Omental fat pad (tissue), 4 donors: ENCODE data around the gene COX7B2. TPM values are rescaled to one million over a fixed set of nuclear protein-coding genes. Genes with fewer than 3 reads are reported as not detected.

Source experiments
- ATAC-seq: fragments of 150-250 bp; one replicate; pipeline ENCODE4 v1.9.1; 2016; ENCODE audit warnings: mild to moderate bottlenecking, moderate library complexity; ENCODE audit not compliant: low FRiP score
- DNase-seq: peaks from one replicate; pipeline ENCODE4 v3.0.0-alpha.2; 2019; ENCODE audit warnings: low spot score
- CTCF ChIP-seq, 3 donors: fragments of 450-650 bp; IDR thresholded peaks; one replicate each; pipeline ENCODE4 v1.5.1; 2016 to 2017; ENCODE audit warnings: antibody characterized with exemption in 3 of 3, mild to moderate bottlenecking in 3 of 3, moderate library complexity in 2 of 3
- total RNA-seq, 4 donors: library from RNA; depleted of rRNA; stranded (reverse); fragments of >200 nt; gene quantifications; one replicate each; pipeline ENCODE4 v1.1.0, GENCODE V29; 2016

Gene COX7B2
- total RNA-seq, 4 donors from 2014 or later: not detected

GRCh38 chr4:46949822-46950221, 40.8 kb upstream of the COX7B2 start:
- no peak for DNase-seq
- ATAC-seq: no peak
- TF ChIP-seq CTCF (IDR thresholded peaks at IDR 0.05): no peak

- no peak for ATAC-seq
- no peak for TF ChIP-seq CTCF (IDR thresholded peaks at IDR 0.05)
Observed at GRCh38 chr4:46947541-46947940, 38.5 kb upstream of the COX7B2 start.

GRCh38 chr4:46946919-46947536, 38.0 kb upstream of the COX7B2 start:
- no peak for TF ChIP-seq CTCF (IDR thresholded peaks at IDR 0.05)
- no peak for DNase-seq
- ATAC-seq: no peak

More at GRCh38 chr4:46947541-46947940, 38.5 kb upstream of the COX7B2 start:
- no peak for DNase-seq

- no peak for TF ChIP-seq CTCF (IDR thresholded peaks at IDR 0.05)
- DNase-seq (no peak), ATAC-seq (no peak)
Observed at GRCh38 chr4:46945062-46945461, 36.0 kb upstream of the COX7B2 start.

GRCh38 chr4:46944345-46944744, 35.3 kb upstream of the COX7B2 start:
- ATAC-seq (no peak), DNase-seq (no peak)
- TF ChIP-seq CTCF (IDR thresholded peaks at IDR 0.05): no peak

GRCh38 chr4:46937493-46937892, 28.4 kb upstream of the COX7B2 start:
- no peak for TF ChIP-seq CTCF (IDR thresholded peaks at IDR 0.05)
- ATAC-seq (no peak), DNase-seq (no peak)

- no peak for DNase-seq
- no peak for ATAC-seq
- TF ChIP-seq CTCF (IDR thresholded peaks at IDR 0.05): no peak
Observed at GRCh38 chr4:46934726-46935125, 25.7 kb upstream of the COX7B2 start.
